T-helper 9 cell (primary cell): ENCODE data around the gene HINT1.
A peak's percentile ranks its signal among the peaks of the same experiment; 100 is the strongest.
"Not testable (repeated sequence)": the region's sequence is repeated elsewhere in the genome, so short reads cannot be mapped to it uniquely, and the experiment has no call there.

Experiments used
- DNase-seq: peaks from one replicate; pipeline ENCODE4 v3.0.0-alpha.2; 2020
- total RNA-seq, 2 donors: gene quantifications; one replicate each; lab custom pipeline; 2026; lab: John Stamatoyannopoulos, UW

HINT1 gene
- total RNA-seq: 226 to 245 reads per million in 2 donors

DNA sequence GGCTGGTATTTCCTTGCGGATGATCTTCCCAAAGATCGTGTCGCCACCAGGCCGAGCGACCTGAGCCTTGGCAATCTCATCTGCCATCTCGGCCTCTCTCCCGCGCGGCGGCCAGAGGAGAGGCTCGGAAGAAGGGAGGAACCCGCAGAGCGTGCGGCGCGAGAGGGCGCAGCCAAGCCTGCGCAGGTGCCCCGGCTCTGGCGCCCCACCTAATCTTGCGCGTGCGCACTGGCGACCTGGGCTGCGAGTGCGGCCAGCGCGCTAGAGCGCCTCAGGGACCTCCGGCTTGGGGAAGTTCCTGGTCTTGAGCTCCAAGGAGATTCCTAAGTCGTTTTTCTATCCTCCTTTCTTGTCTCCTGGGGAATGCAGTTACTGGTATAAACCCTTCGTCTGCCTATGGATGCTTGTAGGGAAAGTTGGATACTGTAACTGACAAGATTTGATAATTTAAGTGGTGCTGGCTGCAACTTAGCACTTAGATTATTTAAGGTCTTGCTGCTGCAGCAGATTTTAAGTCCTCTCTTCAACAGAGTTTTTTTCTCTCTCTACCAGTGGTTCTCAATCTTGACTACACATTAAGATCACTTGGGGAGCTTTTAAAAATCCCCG lies at the start of gene HINT1:
Gene HINT1 (minus strand): TSS at position 138 of the 609 bp plus-strand sequence. CDS start 51 bp downstream, at position 87.
- peak; percentile 89 for DNase-seq

DNA sequence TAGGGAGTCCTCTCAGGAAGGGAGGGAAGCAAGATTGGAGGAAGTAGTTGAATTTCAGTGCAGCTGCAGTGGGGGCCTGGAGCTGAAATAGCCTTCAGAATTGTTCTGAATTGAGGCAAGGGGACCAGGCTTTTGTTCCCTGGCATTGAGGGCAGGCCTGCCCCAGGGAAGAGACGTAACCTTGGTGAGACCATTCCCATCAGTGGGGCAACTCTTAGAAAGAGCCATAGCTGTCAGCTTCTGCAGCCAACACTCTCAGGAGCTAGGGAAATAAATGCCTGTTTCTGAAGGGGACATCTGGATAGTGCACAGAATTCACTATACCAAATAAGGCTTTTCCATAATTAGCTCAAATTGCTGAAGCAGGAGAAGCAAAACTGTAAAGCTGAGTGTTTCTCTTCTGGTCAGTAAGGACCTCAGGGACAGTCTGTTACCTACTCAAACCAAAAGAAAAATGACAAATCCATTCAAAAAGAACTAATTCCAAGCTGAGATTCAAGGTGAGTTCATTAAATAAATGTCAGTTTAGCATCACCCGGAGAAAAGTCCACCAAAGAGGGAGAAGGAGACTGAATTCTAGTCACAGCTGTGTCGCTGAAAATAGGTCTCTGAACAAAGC lies 49.7 kb upstream of the HINT1 start:
- DNase-seq: no peak

DNA sequence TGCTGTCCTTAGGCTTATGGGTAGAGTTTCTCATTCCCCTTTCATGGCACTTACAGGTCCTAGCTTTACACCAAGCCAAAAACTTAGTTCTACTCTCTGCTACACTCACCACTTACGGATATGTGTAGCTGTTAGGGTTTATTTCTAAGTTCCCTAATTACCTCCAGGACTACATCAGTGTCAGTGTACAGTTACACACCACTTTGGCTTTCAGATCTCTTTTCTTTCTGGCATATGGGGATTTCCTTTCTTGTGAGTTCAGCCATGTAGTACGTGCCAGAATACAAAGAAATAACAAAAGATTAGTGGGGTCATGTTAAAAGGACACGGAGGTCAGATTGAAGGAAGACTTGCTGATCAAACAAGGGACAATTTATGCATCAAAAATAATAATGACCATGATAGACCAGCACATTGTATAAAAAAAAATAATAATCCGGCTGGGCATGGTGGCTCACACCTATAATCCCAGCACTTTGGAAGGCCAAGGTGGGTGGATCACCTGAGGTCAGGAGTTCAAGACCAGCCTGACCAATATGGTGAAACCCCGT lies 47.5 kb upstream of the HINT1 start:
- no peak for DNase-seq

DNA sequence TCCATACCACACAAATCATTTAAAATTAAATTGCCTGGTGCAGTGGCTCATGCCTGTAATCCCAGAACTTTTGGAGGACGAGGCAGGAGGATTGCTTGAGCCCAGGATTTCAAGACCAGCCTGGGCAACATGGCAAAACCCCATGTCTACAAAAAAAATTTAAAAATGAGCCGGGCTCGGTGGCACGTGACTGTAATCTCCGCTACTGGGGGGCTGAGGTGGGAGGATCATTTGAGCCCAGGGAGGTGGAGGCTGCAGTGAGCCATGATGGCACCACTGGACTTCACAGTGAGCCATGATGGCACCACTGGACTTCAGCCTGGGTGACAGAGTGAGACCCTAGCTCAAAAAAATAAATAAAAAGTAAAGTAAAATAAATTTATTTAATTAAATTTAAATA lies 46.6 kb upstream of the HINT1 start:
- no peak for DNase-seq

DNA sequence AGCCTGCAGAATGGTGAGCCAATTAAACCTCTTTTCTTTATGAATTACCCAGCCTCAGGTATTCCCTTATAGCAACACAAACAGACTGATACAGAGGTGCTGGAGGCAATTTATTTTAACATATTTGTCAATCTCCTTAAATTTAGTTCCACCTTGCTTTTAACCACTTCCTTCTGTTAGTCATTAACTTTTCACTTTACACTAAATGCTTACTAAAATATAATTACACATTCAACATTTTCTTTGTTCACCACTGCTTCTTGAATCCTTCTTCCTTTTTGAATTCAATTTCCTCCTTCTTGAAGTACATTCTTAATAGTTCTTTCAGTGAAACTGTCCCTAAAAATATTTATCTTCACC lies 45.1 kb upstream of the HINT1 start:
- DNase-seq: no peak

DNA sequence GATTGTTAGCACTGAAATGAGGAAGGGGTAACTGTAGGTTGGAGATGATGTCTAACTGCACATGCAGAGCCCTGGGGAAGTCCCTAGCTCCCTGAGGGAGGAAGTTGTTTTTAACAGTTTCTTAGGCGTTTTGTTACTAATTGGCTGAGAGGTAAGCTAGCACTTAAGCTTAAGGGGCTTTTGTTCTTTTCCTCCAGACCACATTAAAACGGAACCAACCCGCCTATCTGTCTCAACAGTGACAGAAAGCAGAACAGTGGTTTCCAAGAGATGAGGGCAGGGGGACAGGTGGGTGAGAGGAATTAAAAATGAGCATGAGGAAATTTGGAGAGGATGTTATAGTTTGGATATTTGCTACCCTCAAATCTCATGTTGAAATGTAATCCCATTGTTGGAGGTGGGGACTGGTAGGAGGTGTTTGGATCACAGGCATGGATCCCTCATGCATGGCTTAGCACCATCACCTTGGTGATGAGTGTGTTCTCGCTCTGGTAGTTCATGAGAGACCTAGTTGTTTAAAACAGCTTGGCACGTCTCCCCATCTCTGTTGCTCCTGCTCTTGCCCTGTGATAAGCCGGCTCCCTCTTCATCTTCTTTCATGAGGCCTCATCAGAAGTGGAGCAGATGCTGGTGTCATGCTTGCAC lies 44.6 kb upstream of the HINT1 start:
- DNase-seq: peak; percentile 31

DNA sequence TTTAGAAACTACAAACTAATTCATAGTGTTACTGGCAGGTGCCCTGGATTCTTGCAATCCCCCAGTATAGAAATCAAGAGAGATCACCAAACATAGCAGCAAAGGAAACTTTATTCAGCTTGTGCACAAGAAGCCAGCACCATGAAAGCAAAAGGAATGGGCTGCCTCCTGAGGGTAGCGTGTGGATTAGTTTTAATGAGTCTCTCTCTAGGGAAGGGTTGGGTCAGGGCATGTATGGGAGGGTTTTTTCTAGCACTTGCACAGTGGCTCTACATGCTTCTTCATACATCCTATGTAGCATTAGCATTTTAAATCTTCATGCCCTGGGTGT lies 44.1 kb upstream of the HINT1 start:
- no peak for DNase-seq

DNA sequence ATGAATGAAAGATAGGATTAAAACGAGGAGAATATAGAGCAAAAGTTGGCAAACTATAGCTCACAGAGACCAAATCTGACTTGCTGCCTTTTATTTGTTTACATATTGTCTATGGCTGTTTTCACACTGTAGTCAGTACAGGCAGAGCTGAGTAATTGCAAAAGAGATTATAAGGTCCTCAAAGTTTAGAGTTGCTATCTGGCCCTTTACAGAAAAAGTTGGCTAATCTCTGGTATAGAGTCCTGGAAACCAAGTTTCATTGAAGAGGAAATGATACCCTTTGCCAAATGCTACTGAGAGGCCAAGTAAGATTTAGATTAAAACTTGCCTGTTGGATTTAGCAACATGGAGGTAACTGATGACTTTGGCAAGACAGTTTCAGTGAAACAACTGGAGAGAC lies 41.7 kb upstream of the HINT1 start:
- DNase-seq: no peak

DNA sequence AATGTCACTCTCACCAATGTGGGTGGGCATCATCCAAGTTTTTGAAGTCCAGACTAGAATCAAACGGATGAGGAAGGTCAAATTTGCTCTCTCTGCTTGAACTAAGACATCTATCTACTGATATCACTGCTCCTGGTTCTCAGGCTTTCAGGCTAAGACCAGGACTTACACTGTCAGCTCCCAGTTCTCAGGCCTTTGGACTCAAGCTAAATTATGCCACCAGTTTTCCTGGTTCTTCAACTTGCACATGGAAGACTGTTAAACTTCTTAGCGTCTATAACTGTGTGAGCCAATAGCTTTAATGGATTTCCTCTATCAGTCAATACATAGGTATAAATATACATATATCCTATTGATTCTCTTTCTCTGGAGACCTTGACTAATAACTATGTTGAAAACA lies 41.0 kb upstream of the HINT1 start:
- no peak for DNase-seq

DNA sequence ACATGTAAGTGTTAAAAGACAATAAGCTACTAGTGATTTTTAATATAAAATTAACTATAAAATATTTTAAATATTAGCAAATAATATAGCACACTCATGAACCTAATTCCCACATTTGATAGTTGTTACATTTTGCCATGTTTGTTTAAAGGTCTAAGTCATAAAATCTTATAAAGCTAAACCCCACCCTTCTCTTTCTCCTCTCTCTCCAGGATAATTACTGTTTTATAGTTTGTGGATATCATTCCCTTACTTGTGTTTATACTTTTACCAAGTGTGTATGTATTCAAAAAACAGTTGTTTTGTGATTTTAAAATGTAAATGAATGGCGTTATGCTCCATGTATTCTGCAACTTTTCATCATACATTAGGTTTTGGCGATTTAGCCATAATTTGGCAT lies 39.9 kb upstream of the HINT1 start:
- DNase-seq: no peak

DNA sequence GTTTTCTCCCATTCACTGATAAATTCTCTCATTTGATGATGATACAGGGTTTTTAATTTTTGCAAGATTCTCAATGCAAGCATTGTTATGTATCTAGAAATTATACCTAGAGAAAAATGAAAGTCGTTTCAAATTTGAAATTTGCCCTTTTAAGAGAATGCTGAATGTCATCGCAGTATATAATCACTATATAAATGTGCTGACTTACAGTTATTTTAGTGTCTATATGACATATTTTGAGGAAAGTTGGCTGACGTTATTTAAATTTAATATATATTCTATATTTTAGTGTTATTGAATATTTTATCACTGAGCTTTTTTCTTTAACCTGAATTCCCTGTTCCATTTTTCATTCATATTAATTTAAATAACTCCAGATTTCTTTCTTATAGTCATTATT lies 35.5 kb upstream of the HINT1 start:
- DNase-seq: no peak

DNA sequence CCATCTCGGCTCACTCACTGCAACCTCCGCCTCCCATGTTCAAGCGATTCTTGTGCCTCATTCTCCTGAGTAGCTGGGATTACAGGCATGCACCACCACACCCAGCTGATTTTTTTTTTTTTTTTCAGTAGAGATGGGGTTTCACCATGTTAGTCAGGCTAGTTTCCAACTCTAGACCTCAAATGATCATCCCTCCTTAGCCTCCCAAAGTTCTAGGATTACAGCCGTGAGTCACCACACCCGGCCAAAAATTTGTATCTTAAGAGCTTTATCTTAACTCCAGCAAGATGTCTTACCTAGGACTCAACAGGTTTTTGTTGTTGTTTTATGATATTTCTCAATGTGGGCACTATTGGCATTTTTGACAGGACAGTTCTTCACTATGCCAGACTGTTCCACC lies 33.6 kb upstream of the HINT1 start:
- DNase-seq: no peak

DNA sequence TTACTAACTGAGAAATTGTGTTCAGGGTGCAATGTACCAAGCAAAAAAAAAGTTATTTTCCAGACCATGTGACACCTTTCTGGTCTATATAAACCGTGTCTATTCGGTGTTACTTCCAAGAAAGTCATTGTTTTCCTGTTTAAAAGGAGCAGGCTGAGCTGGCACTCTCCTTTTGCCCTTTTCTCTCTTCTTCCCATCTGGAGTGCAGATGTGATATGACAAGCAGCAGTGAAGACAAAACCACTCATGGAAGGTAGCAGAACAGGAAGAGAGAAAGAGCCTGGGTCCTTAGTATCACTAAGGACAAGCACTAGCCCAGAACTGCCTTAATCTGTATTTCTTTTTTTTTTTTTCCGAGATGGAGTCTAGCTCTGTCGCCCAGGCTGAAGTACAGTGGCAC lies 31.3 kb upstream of the HINT1 start:
- DNase-seq: no peak

DNA sequence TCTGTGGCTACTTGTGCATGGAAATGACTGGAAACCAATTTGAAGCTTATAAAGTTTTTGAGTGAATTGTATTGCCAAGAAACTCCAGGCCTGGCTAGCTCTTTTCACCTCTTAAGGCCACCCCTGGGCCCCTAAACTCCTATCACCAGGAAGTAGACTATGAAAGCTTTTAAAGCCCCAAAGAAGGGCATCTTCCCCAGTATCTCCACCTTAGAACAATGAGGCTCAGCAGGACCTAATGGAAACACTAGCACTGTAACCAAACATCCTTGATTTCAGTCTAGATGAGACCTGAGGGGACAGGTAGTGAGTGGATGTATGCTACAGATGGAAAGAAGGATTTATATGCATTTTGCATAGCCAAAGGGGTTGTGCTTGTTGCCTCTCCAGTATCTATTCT lies 30.6 kb upstream of the HINT1 start:
- DNase-seq: no peak

DNA sequence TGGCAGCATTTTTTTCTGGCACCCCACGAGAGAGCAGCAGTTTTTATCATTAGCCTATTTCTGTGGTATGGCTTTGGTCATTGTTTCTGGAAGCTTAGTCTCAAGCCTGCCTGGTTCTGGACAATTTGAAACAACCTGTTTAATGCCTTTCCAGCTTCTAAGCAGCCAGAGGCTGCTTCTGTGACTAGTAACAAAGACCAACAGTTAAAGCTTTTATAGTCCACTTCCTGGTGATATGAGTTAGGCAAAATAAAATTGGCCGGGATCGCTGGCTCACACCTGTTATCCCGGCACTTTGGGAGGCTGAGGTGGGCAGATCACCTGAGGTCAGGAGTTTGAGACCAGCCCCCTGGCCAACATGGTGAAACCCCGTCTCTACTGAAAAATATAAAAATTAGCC lies 29.7 kb upstream of the HINT1 start:
- DNase-seq: no peak

DNA sequence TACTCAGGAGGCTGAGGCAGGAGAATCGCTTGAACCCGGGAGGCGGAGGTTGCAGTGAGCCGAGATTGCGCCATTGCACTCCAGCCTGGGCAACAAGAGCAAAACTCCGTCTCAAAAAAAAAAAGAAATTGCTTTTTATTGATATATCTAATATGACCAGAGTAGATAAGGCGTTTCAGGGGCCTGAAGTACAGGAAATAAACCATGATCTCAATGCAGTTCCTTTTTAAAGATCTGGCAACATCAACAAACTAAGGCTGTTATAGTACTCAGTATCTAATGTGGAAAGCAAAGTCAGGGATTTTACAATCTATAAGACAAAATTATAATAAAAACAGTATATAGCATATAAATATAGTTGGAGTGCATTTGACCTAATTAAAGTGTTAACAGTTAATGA lies 28.8 kb upstream of the HINT1 start:
- not testable (repeated sequence) for DNase-seq

DNA sequence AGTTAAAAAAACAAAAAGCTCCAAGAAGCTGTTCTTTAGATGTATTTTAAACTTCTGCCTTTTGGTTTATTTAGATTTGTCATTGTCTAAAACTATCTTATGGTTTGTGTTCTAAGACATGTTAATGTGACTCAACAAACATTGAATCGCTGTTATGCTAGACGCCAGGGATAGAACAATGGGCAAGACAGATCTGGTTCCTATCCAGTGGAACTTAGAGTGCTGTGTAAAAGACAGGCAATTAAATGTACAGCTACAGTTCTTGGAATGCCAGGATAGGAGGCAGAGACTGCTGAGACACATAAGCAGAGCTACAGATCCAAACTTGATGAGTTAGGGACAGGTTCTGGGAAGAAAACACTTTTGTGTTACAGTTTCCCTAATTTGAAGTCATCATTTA lies 28.1 kb upstream of the HINT1 start:
- DNase-seq: no peak

DNA sequence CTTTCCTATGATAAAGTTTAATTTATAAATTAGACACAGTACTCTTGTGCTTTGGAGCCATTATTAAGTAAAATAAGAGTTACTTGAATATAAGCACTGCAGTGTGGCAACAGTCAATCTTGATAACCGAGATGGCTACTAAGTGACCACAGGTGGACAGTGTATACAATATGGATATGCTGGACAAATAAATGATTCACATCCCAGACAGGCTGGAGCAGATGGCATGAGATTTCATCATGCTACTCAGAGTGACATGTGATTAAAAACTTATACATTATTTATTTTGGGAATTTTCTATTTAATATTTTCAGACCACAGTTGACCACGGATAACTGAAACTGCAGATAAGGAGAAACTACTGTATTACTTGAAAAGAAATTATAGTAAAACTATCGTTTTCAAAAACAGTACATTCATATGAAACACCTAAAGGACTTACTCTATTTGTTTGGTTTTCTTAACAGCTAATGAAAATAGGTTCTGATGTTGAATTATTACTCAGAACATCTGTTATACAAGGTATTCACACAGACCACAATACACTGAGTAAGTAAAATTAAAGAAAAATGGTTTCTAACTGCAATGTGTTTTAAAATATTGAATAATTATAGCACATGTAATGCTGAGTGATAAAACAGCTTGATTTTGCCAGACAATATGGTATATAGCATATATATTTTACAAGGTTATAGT lies 21.7 kb upstream of the HINT1 start:
- DNase-seq: no peak

DNA sequence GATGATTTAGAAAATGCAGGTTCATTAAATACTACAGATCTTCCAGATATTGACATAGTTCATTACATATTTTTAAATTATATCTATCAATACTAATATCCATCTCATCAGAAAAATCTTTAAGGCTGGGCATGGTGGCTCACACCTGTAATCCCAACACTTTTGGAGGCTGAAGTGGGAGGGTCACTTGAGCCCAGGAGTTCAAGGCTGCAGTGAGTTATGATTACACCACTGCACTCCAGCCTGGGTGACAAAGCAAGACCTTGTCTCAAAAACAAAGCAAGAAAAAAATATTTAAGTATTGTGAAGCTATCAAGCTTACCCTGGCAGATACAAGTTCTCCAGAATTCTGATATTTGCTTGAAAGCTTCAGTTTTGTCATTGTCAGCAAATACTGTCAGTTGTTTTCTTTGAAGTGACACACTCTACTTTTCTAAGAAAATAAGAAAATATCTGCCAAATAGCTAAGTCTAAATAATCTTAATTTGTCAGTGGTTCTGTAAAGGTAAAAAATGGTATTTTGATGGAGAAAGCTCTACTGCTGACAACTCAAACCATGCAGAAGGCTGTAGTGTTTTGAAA lies 20.6 kb upstream of the HINT1 start:
- no peak for DNase-seq

DNA sequence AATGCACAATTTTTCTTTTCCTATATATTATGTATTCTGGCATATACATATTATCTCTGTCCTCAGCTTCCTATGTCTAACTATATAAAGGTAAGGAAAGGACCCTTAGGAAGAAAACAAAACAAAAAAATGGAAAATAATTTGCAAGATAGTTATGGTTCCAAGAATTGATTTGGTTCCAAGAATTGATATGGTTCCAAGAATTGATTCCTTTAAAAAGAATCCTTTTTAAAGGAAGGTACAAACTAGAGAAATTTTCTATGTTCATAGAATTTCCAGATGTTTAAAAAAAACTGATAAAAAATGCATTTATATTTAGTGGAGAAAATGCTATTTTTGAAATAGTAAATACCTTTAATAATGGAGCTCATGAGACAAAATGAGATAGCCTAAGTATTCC lies 17.8 kb upstream of the HINT1 start:
- DNase-seq: no peak

DNA sequence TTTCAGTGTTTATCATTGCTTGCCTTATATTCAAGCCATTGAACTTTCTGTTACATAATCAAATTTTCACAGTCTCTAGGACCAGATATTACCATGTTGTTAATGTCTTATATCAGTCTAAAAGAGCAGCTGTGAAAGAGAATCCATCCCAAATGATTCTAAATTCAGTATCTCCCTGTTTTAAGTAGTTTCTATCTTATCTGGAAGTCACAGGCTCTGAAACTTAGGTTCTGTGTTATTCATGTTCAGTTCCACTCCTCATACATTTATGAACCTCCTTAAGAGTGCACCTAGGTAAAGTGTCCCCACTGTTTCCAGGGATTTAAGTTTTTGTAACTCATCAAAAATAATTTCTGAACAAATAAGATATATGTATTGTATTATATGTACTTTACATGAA lies 15.4 kb upstream of the HINT1 start:
- no peak for DNase-seq

DNA sequence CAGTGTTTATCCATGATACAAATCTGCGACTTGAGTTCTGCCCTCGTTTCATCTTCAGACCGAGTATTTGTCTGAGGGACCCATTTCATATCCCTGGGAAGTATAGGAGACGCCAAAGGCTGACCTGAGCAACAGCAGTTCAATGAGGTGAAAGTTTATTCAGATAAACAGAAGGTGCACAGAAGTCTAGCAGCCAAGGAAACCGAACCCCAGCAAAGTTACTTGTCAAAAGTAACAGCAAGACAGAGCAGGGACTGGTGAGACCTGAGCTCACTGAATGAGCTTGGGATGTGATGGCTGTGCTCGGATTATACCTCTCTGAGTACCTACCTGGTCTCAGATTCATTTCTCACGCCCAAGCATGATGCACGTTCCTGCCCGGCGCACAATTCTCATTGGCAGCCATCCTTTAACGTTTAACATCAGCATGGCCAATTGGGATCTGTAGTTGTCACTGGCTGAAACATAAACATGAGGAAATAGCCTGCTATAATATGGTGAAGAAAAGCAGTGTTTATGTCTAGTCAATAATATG lies 6.3 kb upstream of the HINT1 start:
- DNase-seq: peak; percentile 4
